AG09309 (cell line): Measurements from ENCODE around the gene PTPN11.

ENCODE experiments used
- DNase-seq: peaks from one replicate; pipeline ENCODE4 v3.0.0-alpha.2; 2010; ENCODE audit warnings: low read depth
- H3K4me3 ChIP-seq: 2 replicates; pipeline ENCODE4 v1.5.1; 2011; ENCODE audit warnings: mild to moderate bottlenecking, low read depth, low read length, moderate library complexity; ENCODE audit not compliant: control insufficient read depth
- TF ChIP-seq, protein P1 (sequence below): IDR thresholded peaks from 2 replicates; pipeline ENCODE4 v1.5.1; 2011; ENCODE audit warnings: mild to moderate bottlenecking, low read depth, low read length, inconsistent platforms; ENCODE audit not compliant: insufficient read depth, control insufficient read depth; ENCODE audit errors: missing control alignments

PTPN11 gene

DNA sequence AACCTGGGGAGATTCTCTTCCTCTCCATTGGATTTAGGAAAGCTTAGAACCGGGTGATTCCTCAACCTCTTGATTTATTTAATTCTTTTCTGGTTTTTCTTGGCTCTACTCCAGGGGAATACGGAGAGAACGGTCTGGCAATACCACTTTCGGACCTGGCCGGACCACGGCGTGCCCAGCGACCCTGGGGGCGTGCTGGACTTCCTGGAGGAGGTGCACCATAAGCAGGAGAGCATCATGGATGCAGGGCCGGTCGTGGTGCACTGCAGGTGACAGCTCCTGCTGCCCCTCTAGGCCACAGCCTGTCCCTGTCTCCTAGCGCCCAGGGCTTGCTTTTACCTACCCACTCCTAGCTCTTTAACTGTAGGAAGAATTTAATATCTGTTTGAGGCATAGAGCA, 67.6 kb downstream of the PTPN11 start:
- DNase-seq: no peak
- TF ChIP-seq, protein P1, sequence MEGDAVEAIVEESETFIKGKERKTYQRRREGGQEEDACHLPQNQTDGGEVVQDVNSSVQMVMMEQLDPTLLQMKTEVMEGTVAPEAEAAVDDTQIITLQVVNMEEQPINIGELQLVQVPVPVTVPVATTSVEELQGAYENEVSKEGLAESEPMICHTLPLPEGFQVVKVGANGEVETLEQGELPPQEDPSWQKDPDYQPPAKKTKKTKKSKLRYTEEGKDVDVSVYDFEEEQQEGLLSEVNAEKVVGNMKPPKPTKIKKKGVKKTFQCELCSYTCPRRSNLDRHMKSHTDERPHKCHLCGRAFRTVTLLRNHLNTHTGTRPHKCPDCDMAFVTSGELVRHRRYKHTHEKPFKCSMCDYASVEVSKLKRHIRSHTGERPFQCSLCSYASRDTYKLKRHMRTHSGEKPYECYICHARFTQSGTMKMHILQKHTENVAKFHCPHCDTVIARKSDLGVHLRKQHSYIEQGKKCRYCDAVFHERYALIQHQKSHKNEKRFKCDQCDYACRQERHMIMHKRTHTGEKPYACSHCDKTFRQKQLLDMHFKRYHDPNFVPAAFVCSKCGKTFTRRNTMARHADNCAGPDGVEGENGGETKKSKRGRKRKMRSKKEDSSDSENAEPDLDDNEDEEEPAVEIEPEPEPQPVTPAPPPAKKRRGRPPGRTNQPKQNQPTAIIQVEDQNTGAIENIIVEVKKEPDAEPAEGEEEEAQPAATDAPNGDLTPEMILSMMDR: no peak
- H3K4me3 ChIP-seq: no peak overlapping the region

DNA sequence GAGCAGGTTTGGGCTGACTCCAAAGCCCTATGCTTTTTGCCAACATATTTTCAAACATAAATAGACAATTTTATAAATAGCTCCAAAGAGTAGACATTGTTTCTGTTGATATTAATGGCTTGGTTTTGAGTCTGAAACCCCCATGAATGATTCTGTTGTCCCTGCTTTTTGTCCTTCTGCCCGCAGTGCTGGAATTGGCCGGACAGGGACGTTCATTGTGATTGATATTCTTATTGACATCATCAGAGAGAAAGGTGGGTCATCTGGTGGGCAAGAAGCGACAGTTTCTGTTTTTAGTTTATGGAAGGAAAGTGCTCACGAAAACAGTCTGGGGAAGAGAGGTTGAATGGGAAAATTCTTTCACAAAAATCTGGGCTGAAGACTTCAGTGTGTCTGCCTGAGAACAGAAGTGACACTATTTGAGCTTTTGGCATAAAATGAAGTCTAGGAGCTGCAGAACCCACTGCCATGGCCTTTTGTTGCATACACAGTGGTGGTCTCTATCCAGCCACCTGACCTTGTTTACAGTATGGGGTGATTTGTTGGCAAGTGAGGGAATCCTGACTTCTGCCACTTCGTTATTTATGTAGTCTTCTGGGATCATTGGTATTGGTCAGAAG, 69.6 kb downstream of the PTPN11 start:
- TF ChIP-seq, protein P1: no peak
- no peak overlapping the region for H3K4me3 ChIP-seq
- DNase-seq: no peak

DNA sequence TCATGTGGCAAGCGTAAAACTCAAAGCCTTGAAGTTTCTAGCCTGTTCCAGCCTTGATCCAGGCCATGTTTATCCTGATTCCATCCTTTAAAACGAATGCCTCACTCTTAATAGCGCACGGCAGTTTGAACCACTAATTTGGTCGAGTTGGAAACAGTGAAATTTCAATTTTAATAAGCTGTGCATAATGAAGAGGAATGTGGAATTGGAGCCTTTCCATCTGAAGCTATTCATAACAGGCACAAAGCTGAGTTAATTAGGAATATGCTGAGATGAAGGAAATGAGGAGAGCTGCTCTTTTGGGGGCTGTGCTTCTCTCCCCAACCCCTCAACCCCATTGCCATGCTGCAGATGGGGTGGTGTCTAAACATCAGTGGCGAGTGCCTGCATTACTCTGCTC, 70.7 kb downstream of the PTPN11 start:
- TF ChIP-seq, protein P1: no peak
- no peak for DNase-seq
- H3K4me3 ChIP-seq: no peak overlapping the region

DNA sequence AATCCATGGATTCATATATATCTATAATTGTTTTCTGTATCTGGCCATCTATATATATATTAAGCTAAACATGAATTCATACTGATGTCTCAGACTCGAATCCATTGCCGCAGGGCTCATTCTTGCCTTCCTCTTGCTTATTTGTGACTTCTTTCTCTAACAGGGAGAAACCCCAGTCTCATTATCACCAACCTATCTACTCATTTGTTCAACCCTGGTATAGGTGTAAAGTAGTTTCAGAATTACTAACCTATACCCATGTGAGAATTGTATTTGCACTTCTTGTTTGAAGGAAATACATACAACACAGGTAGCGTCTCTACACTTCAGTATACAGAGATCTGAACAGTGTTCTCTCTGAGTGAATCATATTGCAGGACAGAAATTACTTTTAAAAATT, 77.7 kb downstream of the PTPN11 start:
- H3K4me3 ChIP-seq: no peak overlapping the region
- TF ChIP-seq, protein P1: no peak
- no peak for DNase-seq

DNA sequence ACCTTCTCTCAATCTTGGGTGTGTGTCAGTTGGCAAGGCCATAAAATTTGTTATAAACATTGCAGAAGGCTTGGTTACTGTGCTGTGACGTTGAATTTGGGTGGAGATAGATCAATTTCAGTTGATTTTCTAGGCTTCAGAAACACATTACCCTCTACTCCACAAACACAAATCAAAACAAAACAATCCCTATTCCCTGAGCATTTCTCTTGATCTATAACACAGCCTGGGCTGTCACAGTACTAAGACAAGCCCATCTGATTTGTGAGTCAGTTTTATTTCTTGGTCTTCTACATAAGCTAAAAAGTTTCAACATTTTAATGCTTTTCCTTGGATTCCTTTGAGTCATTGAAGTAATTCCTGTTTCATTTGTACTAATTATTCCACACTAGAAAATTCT, 79.8 kb downstream of the PTPN11 start:
- TF ChIP-seq, protein P1: no peak
- DNase-seq: no peak
- no peak overlapping the region for H3K4me3 ChIP-seq

DNA sequence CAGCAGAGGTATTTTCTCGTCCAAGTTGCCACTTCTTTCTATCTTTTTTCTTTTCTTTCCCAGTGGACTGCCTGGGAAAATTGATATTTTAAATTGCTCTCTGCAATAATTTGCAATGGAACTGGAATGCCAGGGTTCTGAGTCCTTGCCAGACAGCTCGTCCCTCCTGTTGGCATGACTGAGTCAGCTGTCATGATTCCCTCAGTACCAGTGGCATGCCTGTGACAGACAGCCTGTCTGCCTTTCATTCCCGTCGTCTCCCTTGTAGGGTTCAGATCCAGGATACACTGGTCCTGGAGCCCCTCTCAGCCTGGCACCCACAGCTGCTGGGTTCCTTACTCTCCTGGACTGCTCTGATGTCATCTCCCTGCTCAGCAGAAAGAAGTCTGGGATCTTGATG, 84.8 kb downstream of the PTPN11 start:
- no peak for DNase-seq
- TF ChIP-seq, protein P1: no peak
- no peak overlapping the region for H3K4me3 ChIP-seq
